Measurements from ENCODE around the gene ZEB2. TPM values are rescaled to one million over a fixed set of nuclear protein-coding genes. Genes with fewer than 3 reads are reported as not detected.
A peak's percentile ranks its signal among the peaks of the same experiment; 100 is the strongest.

Gene ZEB2
- total and polyA plus RNA-seq, 12 donors: 29.0 to 226 (median 142) TPM

- 0 to 2% (median 1%) methylated on average over 14 to 83 of the region's 83 CpGs for WGBS, 4 donors
- peak overlapping the region; percentile 78 to 94 (median 90) for H3K4me3 ChIP-seq
- peaks cover 18 to 33% of the 10 kb centered on the region in 2 donors for H3K4me1 ChIP-seq (replicated peaks in 1 of 2)
- H3K9me3 ChIP-seq (replicated peaks in 1 of 3): no peaks in the 10 kb centered on the region
- TF ChIP-seq CTCF (IDR thresholded peaks at IDR 0.05) (no peak), POLR2A (IDR thresholded peaks at IDR 0.05) (peak; percentile 38 to 95)
- H3K27ac ChIP-seq: peak overlapping the region; percentile 91 to 100 (median 99)
- H3K27me3 ChIP-seq: no peaks in the 10 kb centered on the region
- DNase-seq: peak; percentile 66 to 86 (median 82)
- no peaks in the 10 kb centered on the region for H3K36me3 ChIP-seq (replicated peaks in 1 of 2)
- intact Hi-C loops (cut with DNase I): loop anchor here in 1 of 2 donors (10.0 kb wide), 1 partner anchor 52 kb away; no protein-coding TSS in a partner anchor
These were observed 2.7 kb downstream of the ZEB2 start for GRCh38 chr2:144516981-144517865.

- intact Hi-C loops (cut with DNase I): loop anchor here in 1 of 2 donors (10.0 kb wide), 1 partner anchor 52 kb away; no protein-coding TSS in a partner anchor
- Histone ChIP-seq H3K27me3 (no peaks in the 10 kb centered on the region), H3K4me1 (replicated peaks in 1 of 2) (peaks cover 25 to 40% of the 10 kb centered on the region in 2 donors), H3K27ac (peak overlapping the region; percentile 91 to 100 (median 99)), H3K36me3 (replicated peaks in 1 of 2) (no peaks in the 10 kb centered on the region), H3K4me3 (peak overlapping the region; percentile 50 to 94 (median 85)), H3K9me3 (replicated peaks in 1 of 3) (no peaks in the 10 kb centered on the region)
- DNase-seq: peak in 3 of 7 donors; percentile 25 to 43 (median 43)
- TF ChIP-seq POLR2A (IDR thresholded peaks at IDR 0.05): peak in 1 of 2 donors; percentile 7
- no peak for TF ChIP-seq CTCF (IDR thresholded peaks at IDR 0.05)
- 0 to 2% (median 1%) methylated on average over 5 to 55 of the region's 57 CpGs for WGBS, 4 donors
These were observed 3.4 kb downstream of the ZEB2 start for GRCh38 chr2:144516411-144516980.

GRCh38 chr2:144515696-144516410 lies 4.1 kb downstream of the ZEB2 start:
- Histone ChIP-seq H3K9me3 (replicated peaks in 1 of 3) (no peaks in the 10 kb centered on the region), H3K36me3 (replicated peaks in 1 of 2) (no peaks in the 10 kb centered on the region), H3K27ac (peak overlapping the region; percentile 91 to 100 (median 99)), H3K4me3 (peak overlapping the region; percentile 50 to 94 (median 85)), H3K4me1 (replicated peaks in 1 of 2) (peaks cover 29 to 47% of the 10 kb centered on the region in 2 donors), H3K27me3 (no peaks in the 10 kb centered on the region)
- WGBS, 4 donors: 0 to 1% (median 0%) methylated on average over 21 to 50 of the region's 50 CpGs
- peak in 1 of 6 experiments; percentile 13 for TF ChIP-seq CTCF (IDR thresholded peaks at IDR 0.05)
- TF ChIP-seq POLR2A (IDR thresholded peaks at IDR 0.05): peak; percentile 15 to 58
- DNase-seq: peak; percentile 35 to 71 (median 57)
- intact Hi-C loops (cut with DNase I): loop anchor here in 1 of 2 donors (10.0 kb wide), 1 partner anchor 51 kb away; no protein-coding TSS in a partner anchor

All from adrenal gland (tissue), 12 donors.